LHCN-M2 (cell line): Measurements from ENCODE around the gene SPG7. TPM values are rescaled to one million over a fixed set of nuclear protein-coding genes. Genes with fewer than 3 reads are reported as not detected.

ENCODE experiments used
- DNase-seq: peaks from one replicate; pipeline ENCODE4 v3.0.0-alpha.2; 2012; ENCODE audit warnings: low read depth
- total RNA-seq: library from RNA; depleted of rRNA; stranded (reverse); fragments of >200 nt; gene quantifications from 2 replicates; pipeline ENCODE4 v1.2.3, GENCODE V29; 2014

SPG7 gene
- total RNA-seq, 1 experiment from 2014 or later, result 211 TPM

DNA sequence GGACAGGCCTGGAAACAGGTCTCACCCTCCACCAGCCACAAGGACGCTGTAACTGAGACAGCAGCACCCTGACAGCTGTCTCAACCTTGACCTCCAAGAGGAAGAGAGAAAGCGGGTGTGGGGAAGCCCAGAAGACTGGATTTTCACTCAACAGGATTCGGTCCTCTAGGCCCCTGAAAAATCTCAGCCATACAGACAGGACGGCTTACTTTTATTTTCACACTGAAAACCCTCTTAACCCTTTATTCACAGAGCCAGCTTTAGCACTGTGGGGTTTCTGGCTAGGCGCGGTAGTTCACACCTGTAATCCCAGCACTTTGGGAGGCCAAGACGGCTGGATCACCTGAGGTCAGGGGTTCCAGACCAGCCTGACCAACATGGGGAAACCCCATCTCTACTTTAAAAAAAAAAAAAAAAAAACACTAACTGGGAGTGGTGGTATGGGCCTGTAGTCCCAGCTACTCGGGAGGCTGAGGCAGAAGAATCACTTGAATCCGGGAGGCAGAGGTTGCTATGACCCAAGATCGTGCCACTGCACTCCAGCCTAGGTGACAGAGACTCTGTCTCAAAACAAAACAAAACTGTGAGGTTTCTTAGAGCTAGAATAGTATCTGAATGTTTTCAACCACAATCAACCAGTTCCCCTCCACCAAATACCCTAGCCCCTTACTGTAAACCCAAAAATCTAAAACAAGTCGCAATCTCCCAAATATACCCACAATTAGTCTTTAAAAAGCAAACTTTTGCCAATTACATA lies 23.1 kb upstream of the SPG7 start:
- peak; percentile 71 for DNase-seq

DNA sequence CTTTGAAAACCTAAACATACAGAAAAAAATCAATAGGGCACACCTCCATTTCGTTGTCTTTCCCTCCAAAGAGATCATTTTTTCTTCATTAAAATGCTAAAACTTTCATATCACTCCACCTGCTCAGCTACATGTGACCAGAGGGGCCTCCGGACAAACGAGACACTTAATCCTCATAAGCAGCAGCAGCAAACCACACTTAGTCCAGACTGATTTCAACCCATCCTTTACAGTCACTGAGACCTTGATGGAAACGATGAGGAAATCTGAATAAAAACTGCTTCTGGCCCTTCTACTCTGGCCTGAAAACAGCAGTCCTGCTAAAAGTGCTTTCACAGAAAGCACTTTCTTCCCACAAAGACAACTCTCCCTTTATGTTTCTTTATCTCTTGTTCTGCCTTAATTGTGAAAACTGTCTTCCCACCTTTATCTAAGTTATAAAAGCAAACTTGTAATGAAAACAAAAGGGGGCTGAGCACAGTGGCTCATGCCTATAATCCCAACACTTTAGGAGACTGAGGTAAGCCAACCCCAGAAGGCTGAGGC lies 22.4 kb upstream of the SPG7 start:
- DNase-seq, result peak; percentile 52

DNA sequence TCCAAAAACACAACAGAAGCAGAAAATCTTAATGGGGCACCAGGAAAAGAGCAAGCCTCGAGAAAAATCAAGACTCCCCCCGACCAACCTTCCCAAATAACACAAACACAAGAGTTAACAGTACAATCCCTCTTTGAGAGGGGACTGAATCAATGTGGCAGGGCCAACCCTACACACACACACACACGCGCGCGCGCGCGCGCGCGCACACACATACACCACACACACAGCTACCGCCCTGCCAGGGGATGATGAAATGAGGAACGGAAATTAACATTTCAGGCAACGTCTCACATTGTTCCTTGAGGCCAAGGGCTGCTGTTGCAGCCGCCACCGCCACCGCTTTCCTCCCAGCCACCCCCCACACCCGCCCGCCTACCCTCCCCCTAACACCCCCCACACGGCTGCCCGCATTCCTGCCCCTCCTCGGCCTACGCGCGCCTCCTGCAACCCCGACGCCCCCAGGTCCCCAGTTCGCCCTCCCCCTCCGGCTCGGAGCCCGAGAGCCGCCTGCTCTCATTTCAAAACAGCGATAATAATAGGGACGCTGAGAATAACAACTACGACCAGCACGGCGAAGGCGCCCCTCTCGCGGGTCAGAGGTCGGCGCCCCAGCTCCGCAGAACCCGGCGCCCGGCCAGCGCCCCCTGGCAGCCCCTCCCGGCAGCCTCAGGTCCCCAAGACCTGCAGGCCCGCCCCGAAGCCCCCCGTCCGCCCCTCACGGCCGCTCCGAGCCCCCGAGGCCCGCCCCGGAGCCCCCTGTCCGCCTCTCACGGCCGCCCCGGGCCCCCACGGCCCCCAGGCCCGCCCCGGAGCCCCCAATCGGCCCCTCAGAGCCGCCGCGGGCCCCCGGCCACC lies 18.9 kb upstream of the SPG7 start:
- DNase-seq, result peak; percentile 92

DNA sequence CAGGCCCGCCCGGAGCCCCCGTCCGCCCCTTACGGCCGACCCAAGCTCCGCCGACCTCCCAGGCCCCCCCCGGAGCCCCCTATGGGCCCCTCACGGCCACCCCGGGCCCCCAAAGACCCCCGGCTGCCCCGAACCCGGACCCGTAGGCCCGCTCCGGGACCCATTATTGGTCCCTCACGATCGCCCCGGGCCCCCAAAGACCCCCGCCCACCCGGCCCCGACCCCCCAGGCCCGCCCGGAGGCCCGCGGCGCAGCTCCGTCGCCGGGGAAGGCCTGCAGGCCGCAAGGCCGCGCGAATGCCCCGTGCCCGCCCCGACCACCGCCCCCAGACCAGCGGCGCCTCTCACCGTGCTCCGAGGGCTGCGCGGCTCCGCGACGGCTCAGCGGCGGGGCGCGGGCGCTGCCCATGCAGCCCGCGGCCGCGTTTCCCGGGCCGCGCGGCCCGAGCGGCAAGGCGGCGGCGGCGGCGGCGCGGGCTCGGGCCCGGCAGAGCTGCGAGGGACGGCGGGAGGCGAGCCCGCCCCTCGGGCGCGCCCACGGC lies 18.2 kb upstream of the SPG7 start:
- no peak for DNase-seq

DNA sequence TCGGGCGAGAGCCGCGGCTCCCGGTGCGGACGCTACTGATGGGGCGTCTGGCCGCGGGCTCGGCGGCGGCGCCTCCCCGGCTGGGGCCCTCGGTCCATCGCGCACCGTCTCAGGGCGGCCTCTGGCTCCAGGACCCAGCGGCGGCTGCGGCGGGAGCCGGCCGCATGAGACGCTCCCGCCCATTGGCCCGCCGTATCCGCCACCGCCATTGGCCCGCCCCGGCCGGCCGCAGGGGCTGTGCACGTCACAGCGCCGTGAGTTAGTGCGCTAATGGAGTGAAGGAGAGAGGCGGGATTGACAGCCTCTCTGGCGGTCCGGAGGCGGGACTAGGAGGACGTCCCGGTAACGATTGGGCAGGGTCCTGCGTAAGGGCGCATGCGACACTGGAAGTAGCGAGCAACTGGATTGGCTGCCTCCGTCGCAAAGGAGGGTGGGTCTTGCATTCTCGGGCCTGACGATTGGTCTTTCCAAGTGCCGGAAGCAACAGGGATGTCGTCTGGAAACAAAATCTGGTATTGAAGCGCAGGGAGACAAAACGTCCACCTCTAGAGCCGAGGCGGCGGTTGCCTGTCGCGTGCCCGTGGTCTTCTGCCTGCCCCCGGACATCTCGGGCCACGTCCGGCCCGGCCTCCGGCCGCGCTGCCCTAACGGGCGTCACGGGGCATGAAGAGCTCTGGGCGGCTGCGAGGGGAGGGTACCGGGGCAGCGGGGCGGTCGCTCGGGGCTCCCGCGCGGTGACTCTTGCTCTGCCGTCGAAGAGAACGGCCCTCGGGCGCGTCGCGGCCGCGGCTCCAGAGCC lies 17.6 kb upstream of the SPG7 start, which contains the start of gene ANKRD11:
Gene ANKRD11, minus strand, starts transcription at position 123 of the 799 bp plus-strand sequence. CDS start 173,542 bp downstream, outside the sequence.
- DNase-seq, result peak; percentile 99

DNA sequence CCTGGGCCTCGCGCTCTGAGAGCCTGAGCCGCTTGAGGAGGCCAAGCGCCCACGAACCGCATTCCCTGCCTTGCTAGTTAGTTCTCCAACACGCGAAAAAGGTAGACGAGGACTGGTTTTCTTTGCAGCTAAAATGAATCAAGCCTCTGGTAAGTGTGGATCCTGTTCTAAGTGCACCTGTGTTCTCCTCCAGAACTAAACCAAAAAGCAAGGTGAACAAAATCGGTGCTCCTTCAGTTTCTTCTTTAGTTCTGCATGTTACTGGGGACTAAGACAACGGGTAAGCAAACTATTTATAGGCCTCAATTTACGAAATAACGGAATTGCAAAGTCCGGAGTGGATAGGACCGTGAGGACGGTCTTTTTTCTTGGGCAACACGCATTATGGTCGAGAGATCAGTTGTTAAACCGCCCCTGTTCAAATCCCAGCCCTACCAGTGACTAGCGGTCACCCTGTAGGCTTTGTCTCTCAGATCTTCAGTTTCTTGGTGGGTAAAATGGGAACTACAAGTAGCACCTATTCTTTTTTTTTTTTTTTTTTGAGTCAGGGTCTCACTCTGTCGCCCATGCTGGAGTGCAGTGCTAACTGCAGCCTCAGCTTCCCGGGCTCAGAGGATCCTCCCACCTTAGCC lies 16.8 kb upstream of the SPG7 start:
- DNase-seq, result no peak

DNA sequence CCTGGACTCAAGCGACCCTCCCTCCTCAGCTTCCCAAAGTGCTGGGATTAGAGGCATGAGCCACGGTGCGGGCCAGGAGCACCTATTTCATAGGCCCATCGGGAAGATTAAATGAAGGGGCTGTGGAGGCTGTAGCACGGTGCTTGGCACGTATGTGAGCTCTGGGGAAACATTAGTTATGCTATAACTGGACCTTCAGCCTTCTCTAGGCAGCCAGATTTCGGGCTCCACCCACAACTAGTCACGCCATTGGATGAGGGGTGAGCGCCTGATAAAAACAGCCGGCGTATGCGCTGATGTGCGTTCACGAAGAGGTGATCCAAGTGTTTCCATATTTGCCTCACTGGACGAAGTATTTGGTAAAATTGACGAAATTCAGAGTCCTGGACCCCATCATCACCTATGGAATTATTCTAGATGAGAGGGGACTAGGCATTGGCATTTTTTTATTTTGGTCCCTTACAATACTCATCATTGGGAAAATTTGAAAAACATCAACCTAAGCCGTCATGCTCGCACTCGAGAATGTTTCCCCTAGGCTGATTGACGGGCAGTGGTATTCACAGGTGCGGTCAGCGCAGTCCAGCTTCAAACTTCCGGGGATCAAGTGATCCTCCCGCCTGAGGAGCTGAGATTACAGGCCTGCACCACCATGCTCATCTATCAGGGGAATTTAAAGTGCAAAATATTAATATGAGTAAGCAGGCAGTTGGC lies 16.1 kb upstream of the SPG7 start:
- no peak for DNase-seq

DNA sequence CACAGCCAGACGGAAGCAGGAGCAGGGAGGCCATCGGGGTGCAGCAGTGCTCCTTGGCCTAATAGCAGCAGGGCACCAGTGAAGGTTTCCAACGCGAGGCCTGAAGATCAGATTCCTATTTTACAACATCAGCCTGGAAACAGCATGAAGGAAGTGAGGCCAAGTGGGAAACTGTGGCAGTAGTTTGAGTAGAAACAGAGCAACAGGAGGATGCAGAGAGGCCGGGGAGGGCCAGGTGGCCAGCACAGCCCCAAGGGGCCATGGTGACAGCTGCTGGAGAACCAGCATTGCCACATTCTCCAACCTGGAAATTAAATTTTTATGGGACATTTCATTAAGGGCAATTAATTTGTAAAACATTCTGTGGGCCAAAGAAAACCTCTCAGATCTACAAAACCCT lies 14.4 kb upstream of the SPG7 start:
- DNase-seq, result no peak

DNA sequence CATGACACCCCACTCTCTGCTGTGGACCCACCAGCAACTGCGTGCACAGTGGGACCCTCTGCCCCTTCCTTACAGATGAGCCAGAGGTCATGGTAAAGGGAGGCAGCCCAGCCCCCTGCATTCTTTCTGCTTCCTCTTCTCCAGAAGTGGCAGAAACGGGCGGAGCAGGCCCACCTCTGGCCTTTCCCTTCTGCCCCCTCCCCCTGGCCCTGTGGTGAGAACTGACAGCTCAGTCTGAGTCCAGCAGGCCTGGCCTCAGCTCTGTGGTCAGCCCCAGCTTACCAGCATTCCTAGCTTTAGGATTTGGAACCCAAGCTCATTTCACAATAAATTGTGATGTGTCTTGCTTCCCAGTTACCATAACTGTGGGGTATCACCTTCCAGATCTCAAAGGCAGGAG lies 13.1 kb upstream of the SPG7 start:
- peak; percentile 94 for DNase-seq

DNA sequence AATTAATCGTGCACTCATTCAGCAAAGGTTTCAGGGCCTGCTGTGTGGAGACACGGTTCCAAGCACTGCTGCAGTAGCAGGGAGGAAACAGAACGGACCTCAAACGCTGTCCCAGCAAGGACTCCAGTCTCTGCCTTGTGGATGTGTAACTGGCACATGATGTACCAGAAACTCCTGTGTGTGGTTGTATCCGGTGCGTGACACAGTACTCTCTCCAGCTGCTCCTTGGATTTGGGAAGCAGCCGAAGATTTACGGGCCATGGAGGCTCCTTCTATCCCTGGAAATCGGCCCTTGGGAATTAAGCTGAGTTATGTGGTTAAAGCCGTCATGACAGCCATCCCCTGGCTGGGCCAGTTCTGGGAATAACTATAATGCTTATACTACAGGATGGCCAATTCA lies 9.4 kb upstream of the SPG7 start:
- DNase-seq, result peak; percentile 100

DNA sequence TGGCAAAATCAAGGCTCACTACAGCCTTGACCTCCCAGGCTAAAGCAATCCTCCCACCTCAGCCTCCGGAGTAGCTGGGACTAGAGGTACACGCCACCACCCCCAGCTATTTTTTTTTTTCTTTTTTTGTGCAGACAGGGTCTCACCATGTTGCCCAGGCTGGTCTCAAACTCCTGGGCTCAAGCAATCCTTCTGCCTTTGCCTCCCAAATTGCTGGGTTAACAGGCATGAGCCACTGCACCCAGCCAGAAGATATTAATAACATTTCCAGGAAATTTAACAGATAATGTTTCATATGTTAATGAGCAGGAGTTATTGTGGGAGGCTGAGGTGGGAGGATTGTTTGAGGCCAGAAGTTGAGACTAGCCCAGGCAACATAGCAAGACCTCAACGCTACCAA lies 8.4 kb upstream of the SPG7 start:
- no peak for DNase-seq

DNA sequence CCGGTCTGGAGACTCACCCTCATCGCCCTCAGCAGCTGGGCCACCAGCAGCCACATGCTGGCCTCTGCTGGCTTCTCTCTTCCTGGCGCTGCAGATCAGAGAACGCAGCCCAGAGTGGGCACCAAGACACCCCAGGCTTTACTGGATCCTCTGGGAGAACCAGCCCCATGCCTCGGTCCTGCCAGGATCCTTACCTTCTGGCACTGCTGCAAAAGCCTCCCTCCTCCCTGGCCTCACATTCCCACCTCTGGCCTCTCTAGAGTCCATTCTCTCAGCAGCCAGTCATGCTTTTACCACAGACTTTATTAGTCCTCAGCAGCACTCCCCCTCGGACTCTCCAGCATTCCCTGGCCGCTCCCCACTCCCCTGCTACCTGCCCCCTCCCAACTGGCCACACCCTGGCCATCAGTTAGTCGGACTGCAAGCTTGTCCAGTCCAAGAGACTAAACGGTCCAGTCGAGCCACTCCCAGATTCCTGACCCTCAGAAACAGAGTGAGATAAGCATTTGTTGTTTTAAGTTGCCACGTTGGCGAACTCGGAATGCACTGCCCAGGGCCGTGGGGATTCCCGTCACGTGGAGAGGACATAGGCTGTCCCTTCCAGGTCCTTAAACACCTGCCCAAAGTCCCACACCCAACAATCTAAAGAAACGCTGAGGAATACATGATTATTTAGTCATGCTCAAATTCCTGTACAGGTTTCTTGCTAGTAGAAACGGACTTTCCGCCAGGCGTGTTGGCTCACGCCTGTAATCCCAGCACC lies 5.9 kb upstream of the SPG7 start:
- peak; percentile 52 for DNase-seq

DNA sequence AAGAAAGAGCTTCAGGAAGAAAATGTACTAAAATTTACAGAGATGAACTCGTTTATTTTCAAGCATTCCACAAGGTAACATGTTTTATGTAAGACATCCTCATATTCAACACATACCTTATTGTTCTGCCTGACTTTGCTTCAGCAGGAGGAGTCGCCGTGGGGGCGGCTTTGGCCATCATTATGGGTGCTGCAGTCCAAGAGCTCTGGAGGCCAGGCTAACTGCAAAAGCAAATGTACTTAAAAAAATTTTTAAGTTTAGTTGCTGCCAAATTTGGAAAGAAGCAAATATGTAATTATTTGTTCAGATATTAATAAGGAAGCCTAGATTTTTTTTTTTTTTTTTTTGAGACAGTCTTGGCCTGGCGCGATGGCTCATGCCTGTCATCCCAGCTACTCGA lies 4.1 kb upstream of the SPG7 start:
- no peak for DNase-seq

DNA sequence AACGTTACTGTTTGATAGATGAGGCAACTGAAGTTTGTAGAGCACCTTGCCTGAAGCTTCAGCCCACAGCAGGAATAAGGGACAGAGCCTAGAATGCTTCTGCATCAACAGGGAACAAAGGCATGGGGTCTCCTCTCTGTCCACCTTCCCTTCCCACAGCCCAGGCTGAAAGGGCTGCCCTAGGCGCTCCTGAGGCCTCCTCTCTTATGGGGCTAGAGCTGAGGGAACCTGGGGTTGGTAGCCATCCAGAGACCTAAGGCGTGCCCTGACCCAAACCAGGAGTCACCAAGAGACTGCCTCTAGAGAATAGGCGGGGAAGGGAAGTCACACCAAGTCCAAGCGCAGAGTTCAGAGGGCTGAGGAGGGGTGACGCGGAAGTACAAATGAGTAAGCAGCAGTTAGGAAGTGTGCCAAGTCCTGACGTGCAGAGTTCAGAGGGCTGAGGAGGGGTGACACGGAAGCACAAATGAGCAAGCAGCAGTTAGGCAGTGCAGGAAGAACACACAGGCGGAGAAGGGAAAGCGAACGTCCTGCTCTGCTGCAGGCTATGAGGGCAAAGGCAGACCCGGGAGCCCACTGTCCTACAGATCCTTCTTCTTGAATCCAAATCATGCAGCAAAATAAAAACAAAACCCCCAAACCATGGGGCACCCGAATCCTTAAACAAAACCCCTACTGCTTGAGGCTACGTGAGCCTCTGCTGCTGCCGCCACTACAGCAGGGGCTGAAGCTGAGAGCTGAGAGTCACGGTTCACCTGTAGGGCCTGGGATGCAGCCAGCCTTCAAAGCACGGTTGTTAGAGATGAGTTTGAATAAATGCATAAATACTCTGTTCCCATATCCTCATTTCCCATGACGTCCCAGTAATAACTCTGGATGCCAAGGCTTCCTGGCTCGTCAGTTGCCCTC lies 2.7 kb upstream of the SPG7 start:
- DNase-seq, result peak; percentile 97

DNA sequence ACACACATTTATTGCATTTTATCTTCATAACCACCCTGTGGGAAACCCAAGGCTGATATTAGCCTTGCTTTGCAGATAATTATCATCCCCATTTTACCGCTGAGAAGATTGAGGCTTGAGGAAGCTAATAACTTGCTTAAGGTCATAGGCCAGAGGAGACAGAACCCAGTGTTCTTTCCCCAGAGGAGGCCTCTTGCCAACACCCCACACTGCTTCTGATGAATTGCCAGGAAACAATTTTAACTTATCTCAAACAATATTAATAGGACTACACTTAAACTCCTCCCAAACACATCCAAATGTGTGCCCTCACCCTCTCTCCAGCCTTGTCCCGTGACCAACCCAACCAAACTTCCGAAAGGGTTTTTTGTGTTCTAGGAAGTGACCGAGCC lies 2.1 kb upstream of the SPG7 start:
- no peak for DNase-seq

DNA sequence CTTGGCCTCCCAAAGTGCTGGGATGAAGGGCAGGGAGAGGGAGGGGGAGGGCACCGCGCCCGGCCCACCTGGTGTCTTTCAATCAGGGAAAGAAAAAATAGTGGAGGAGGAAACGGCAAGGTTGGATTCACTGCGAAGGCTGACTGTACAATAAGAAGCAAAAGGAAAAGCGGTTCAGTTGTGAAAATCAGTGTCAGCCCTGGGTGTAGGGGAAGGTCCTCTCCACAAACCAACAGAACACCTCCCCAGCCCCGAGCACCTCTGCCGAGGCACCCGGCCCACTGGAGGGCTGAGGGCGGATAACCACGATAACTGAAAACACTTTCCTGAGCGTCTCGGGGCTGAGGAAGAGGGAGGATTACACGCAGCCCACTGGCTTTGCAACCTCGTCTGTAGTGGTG lies 1.4 kb upstream of the SPG7 start:
- no peak for DNase-seq

DNA sequence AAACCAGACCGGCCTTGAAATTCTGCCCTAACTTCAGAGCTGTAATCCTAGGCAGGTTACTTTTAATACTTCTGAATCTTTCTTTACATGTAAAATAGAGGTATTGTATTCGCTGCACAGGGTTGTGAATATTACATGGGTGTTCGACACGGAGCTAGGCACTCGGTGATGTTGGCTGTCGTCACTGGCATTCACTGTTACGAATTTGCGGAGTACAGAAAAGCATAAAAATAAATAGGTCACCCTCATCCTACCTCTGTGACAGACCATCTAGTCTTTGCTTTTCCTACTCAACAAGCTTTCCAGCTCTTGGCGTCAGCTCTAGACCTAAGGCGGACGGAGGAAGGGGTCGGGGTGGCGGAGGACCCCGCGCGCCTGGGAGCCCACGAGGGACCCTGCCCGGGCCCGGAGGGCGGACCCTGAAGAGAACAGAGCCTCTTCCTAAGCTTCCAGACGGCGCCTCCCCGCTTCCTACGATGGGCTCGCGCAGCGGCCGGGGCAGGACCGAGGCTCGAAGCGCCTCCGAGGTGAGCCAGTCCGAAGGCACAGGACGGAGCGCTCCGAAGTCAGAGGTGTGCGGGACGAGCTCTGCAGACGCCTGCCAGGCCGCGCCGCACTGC lies 879 bp upstream of the SPG7 start:
- no peak for DNase-seq

DNA sequence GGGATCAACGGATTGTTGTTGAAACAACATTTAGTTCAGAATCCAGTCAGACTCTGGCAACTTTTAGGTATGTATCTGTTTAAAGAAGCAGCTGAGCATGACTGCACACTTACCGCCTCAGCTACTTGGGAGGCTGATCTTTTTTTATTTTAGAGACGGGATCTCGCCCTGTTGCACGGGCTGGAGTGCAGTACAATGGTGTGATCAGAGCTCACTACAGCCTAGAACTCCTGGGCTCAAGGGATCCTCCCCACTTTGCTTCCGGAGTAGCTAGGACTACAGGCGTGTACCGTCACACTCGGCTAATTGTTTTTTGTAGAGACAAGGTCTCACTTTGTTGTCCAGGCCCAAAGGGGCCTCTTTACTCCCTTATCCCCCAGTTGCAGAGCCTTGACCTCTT lies 2.3 kb downstream of the SPG7 start:
- DNase-seq, result no peak
